IgD-negative memory B cell (primary cell): ENCODE results near the gene OR6X1. TPM values are rescaled to one million over a fixed set of nuclear protein-coding genes. Genes with fewer than 3 reads are reported as not detected.

ENCODE experiments used
- polyA plus RNA-seq: library from polyadenylated mRNA; unstranded; fragments of 300-500 nt; fragmentation: Illumina TruSeq; gene quantifications from one replicate; pipeline ENCODE4 v1.2.3, GENCODE V29; 2021

The OR6X1 gene
- polyA plus RNA-seq, 1 donor from 2014 or later = not detected

Other genes starting within 250 kb of the OR6X1 start
- not detected for gene SCN3B, start 99.9 kb downstream of the OR6X1 start, polyA plus RNA-seq
- gene ZNF202, start 12.9 kb downstream of the OR6X1 start, polyA plus RNA-seq = 13.8 TPM
- not detected for gene OR6M1, start 51.8 kb upstream of the OR6X1 start, polyA plus RNA-seq
- gene TMEM225, start 131.2 kb upstream of the OR6X1 start, polyA plus RNA-seq = not detected
- gene OR8D4, start 147.6 kb upstream of the OR6X1 start, polyA plus RNA-seq = not detected
- gene OR4D5, start 185.1 kb upstream of the OR6X1 start, polyA plus RNA-seq = not detected
- gene OR6T1, start 189.3 kb upstream of the OR6X1 start, polyA plus RNA-seq = not detected
- not detected for gene OR10S1, start 223.3 kb upstream of the OR6X1 start, polyA plus RNA-seq
- gene OR10G6, start 240.6 kb upstream of the OR6X1 start, polyA plus RNA-seq = not detected